GM10847 (cell line): ENCODE measurements around the gene DMRTB1.

Experiments
- POLR2A ChIP-seq: IDR thresholded peaks from 2 replicates; pipeline ENCODE4 v1.6.1; 2011; ENCODE audit not compliant: insufficient read length; ENCODE audit errors: extremely low read depth

Gene DMRTB1

DNA sequence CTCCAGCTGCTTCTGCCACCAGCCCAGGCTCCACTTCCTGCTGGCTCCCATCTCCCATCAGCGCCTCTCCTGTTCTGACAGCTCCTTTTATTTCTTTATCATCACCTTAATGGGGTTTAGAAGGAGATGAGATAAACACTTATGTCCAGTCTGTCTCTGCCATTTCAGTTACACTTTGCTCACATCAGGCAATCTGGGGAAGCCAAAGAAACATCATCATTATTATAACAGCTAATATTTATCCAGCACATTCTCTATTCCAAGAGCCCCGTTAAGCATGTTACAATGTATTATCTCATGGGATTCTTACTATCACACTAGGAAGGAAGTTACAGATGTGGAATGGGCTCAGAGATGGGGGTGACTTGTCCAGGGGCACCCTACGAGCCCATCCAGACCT lies 31.2 kb downstream of the DMRTB1 start:
- no peak for TF ChIP-seq POLR2A

DNA sequence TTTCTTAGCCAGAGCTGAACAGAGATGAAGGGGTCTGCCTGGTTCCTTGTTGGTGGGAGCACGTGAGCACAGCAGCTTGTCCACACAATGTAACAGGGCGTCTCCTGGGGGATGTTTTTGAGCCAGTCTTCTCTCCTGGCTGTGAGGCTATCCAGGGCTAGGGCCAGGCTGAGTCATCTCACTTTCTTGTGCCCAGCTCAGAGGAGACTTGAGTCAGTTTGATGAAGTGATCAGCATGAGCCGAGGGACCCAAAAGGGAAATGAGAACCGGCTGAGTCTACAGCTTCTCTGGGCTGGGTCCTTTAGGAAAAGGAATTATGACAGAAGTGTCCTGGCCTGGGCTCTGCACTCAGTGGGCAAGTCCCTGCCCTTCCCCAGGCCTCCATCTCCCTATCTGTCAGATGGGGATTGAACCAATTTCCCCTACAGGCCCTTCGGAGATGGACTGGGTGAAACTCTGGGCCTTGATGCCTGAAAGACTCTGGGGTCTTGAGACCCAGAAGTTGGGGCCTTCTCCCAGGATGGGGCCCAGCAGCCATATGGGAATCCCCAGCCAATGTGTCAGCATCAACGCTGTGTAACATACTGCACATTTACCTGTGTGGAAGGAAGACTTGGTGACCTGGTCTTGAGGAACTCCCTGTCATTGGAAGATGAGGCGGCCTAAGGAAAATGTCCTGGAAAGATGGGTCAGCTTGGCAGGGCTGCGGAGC lies 36.6 kb downstream of the DMRTB1 start:
- TF ChIP-seq POLR2A, result no peak

GRCh38 chr1:53498555-53499131 lies 39.4 kb downstream of the DMRTB1 start:
- no peak for TF ChIP-seq POLR2A

GRCh38 chr1:53499257-53500203 lies 40.3 kb downstream of the DMRTB1 start:
- TF ChIP-seq POLR2A, result no peak

DNA sequence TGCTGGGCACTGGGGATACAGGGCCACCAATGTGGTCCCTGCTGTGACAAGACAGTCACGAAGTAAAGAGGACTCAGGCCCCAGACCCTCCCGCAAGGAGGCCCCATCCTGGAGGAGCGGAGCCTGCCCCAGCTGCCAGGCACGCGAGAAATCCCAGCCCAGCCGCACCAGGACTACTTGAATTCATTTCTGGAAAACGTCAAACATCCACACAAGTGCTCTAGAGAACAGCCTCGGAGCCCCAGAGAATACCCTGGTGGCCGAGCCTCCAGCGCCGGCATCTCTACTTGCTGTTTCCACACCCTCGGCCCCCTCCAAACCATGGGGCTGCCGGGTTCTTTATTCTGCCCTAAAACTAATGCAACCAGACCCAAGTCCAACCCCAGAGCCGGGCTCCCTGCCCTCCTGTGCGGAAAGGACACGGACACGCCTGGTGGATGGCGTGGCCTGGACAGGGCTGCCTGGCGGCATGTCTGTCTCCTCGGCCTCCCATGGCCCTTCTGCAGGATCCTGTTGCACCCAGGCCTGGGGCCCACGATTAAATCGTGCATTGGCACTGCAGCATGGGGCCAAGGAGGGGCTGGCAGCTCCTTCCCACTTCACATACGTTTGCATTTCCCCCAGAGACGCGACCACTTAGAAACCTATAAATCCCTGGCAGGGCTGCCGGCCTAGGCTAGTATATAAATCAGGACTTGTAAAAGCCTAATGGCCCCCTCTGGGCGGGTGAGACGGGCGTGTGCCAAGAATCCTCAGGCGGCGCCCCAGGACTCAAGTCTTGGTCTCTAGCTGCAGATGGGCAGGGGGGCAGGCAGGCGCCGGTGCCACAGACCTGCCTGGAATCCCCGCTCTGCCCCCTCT lies 41.2 kb downstream of the DMRTB1 start:
- TF ChIP-seq POLR2A, result no peak

DNA sequence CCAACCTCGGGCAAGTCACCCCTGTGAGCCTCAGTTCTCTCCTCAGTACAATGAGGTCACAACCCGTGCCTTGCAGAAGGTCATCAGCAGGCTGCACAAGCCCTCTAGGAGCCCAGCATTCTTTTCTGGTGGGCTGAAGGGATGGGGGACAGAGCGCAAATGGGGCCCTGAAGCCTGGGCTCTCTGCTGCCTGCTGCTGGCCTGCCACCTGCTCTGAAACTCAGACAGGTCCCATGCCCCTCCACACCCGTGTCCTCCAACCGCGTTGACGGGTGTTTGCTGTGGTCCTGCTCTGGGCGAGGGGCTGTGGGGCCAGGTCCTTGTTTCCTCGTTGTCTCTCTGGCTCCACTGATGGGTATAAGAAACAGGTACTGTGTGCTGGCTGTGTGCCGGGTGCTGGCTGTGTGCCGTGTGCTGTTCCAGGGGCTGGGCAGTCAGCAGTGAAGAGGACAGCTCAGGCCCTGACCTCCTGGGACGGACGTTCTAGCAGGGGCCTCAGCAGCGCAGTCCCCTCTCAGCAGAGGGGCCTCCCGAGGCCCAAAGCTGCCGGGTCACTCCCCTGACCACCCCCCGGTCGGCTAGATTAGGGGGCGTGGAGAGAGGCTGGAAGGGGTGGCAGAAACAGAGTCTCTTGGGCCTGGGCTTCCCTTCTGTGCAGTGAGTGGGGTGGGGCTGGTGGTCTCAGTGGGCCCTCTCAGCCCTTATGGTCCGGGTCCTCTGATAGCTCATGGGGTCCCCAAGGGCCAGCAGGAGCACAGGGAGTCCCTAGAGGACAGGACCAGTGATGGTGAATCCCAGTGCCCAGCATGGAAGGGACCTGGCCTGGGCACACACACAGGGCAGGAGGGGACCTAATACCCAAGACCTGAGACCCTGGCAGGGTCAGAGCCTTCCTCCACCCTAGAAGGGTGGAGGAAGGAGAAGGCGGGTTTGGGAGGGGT lies 42.1 kb downstream of the DMRTB1 start:
- no peak for TF ChIP-seq POLR2A

GRCh38 chr1:53502641-53503432 lies 43.6 kb downstream of the DMRTB1 start:
- no peak for TF ChIP-seq POLR2A

- TF ChIP-seq POLR2A, result no peak
Measured at GRCh38 chr1:53503433-53504217, 44.4 kb downstream of the DMRTB1 start.

DNA sequence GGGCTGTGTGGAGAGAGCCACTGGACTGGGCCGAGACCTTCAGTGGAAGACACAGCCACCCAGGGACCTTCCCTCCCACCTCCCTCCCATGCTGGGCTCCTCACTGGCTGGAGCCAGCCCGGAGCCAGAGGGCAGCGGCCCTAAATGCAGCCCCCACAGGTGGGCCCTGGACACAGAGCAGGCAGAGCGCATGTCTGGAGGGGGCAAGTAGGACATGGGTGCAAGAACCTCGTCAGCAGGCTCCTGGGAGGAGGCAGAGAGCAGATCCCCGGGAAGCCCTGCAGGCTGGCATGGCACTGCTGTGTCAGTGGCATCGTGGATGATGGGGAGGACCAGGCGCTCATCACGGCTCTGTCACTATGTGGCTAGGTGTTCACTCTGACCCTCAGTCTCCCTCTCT lies 45.7 kb downstream of the DMRTB1 start:
- no peak for TF ChIP-seq POLR2A

DNA sequence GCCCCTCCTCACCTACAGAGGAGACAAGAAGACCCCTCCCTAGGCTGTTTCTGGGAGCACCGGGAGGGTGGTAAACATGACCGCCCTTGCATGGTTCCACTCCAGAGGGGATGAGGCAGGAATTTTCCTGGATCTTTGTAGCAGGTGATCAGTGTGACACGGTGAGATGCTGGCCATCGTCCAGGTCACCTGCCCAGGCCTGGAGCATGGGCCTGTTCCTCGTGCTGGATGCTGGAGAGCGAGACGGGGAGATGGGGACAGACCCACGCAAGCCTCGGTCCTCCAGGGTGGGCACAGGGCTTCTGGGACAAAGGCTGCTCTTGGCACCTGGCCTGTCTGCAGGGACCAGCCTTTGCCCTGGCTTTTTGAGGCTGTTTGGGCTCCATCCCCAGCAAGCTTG lies 46.2 kb downstream of the DMRTB1 start:
- TF ChIP-seq POLR2A, result no peak

DNA sequence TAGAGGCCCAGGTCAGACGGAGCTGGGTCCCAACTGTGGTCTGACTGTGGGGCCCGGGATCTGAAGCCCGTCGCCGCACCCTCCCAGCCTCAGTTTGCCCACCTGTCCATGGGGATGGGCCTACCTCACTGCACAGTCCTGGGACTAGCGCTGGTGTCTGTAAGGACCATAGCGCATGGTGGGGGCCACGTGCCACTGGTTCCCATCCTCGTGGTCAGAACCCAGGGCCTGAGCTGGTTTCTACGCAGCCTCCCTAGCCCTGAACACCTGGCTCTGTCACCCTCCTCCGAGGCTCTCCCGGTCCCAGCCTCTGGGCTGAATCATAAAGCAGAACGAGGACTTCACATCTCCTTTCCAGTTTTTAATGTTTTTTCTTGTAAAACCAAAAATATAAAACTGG lies 46.7 kb downstream of the DMRTB1 start:
- no peak for TF ChIP-seq POLR2A

GRCh38 chr1:53506355-53507050 lies 47.3 kb downstream of the DMRTB1 start:
- no peak for TF ChIP-seq POLR2A
